B cell (primary cell): ENCODE results near the gene TNPO3. TPM values are rescaled to one million over a fixed set of nuclear protein-coding genes. Genes with fewer than 3 reads are reported as not detected.

Source experiments
- ATAC-seq: fragments of 200-7000 bp; cut with Tn5 transposase; one replicate; pipeline ENCODE4 v1.10.0; 2021; ENCODE audit warnings: low read depth, mild to moderate bottlenecking, moderate number of reproducible peaks, moderate library complexity
- CTCF ChIA-PET: fragments of 350-600 bp; sonication (Branson Sonifier 250); formaldehyde crosslinking; loops from one replicate; lab custom pipeline; 2021; ENCODE audit warnings: antibody characterized with exemption, inconsistent platforms; lab: Charles Lee
- POLR2A ChIA-PET: fragments of 350-600 bp; sonication (Branson Sonifier 250); formaldehyde crosslinking; loops from one replicate; lab custom pipeline; 2021; ENCODE audit warnings: antibody characterized with exemption; lab: Charles Lee
- DNase-seq: peaks from one replicate; pipeline ENCODE4 v3.0.0; 2013
- H2AFZ ChIP-seq: 2 replicates; pipeline ENCODE4 v1.6.1; 2012; ENCODE audit warnings: mild to moderate bottlenecking, low read depth, low read length; ENCODE audit not compliant: insufficient read depth, poor library complexity, severe bottlenecking
- H3K27ac ChIP-seq, 2 donors: 1 replicate in 1 of 2; 2 replicates in 1 of 2; pipeline ENCODE4 v1.5.1; 2012 to 2013; ENCODE audit warnings: low read length in 2 of 2, mild to moderate bottlenecking in 2 of 2, moderate library complexity in 1 of 2
- H3K27me3 ChIP-seq, 4 experiments: fragments of 200-600 bp in 1 of 4; sonication (generic) in 1 of 4; replicated peaks in 1 of 4; 1 replicate in 2 of 4; 2 replicates in 2 of 4; pipeline versions ENCODE4 v1.6.1 to v1.7.0; 2013 to 2016; ENCODE audit warnings: low read length in 3 of 4, mild to moderate bottlenecking in 2 of 4, mixed read lengths in 1 of 4, moderate library complexity in 1 of 4; ENCODE audit not compliant: insufficient read depth in 4 of 4, control insufficient read depth in 3 of 4; ENCODE audit errors: control extremely low read depth in 1 of 4
- H3K36me3 ChIP-seq, 2 experiments: replicated peaks in 1 of 2; 1 replicate in 1 of 2; 2 replicates in 1 of 2; pipeline versions ENCODE4 v1.6.1 to v1.7.1; 2013; ENCODE audit warnings: low read length in 1 of 2; ENCODE audit not compliant: insufficient read depth in 2 of 2, control insufficient read depth in 1 of 2; ENCODE audit errors: control extremely low read depth in 1 of 2, extremely low read depth in 1 of 2
- H3K4me1 ChIP-seq, 2 donors: fragments of 200-600 bp in 1 of 2; sonication (generic) in 1 of 2; 1 replicate in 1 of 2; 2 replicates in 1 of 2; pipeline versions ENCODE4 v1.5.1 to v1.6.1; 2013 to 2017; ENCODE audit warnings: low read length in 2 of 2; ENCODE audit not compliant: control insufficient read depth in 2 of 2, insufficient read depth in 2 of 2
- H3K4me2 ChIP-seq: replicated peaks from 2 replicates; pipeline ENCODE3; 2012; ENCODE audit warnings: mild to moderate bottlenecking, low read depth, low read length; ENCODE audit not compliant: poor library complexity, severe bottlenecking
- H3K4me3 ChIP-seq, 5 experiments: fragments of 200-600 bp in 1 of 5; sonication (generic) in 1 of 5; 1 replicate in 3 of 5; 2 replicates in 2 of 5; pipeline versions ENCODE4 v1.5.1 to v1.7.0; 2011 to 2016; ENCODE audit warnings: low read length in 4 of 5, mild to moderate bottlenecking in 4 of 5, low read depth in 2 of 5, control low read depth in 1 of 5, moderate library complexity in 1 of 5; ENCODE audit not compliant: insufficient read depth in 1 of 5; ENCODE audit errors: control extremely low read depth in 1 of 5, extremely low read depth in 1 of 5
- H3K79me2 ChIP-seq: fragments of 200-600 bp; sonication (generic); one replicate; pipeline ENCODE4 v1.6.0; 2016; ENCODE audit warnings: low read length; ENCODE audit not compliant: control insufficient read depth, insufficient read depth
- H3K9ac ChIP-seq: fragments of 200-600 bp; sonication (generic); 2 replicates; pipeline ENCODE4 v1.6.1; 2017; ENCODE audit warnings: mild to moderate bottlenecking, low read length, moderate library complexity
- H3K9me3 ChIP-seq, 3 donors: one replicate each; pipeline versions ENCODE4 v1.6.1 to v1.7.1; 2013; ENCODE audit warnings: low read length in 2 of 3; ENCODE audit not compliant: control insufficient read depth in 2 of 3, insufficient read depth in 1 of 3; ENCODE audit errors: control extremely low read depth in 1 of 3
- H4K20me1 ChIP-seq: 2 replicates; pipeline ENCODE4 v1.6.0; 2012; ENCODE audit warnings: mild to moderate bottlenecking, low read length; ENCODE audit not compliant: insufficient read depth, control insufficient read depth, poor library complexity, severe bottlenecking
- H3K27ac Mint-ChIP-seq: one replicate; pipeline ENCODE4 v1.8.0; 2021; ENCODE audit warnings: mixed read lengths
- H3K27me3 Mint-ChIP-seq: one replicate; pipeline ENCODE4 v1.8.0; 2021; ENCODE audit warnings: mixed read lengths
- H3K4me1 Mint-ChIP-seq: one replicate; pipeline ENCODE4 v1.8.0; 2021; ENCODE audit warnings: mixed read lengths
- H3K4me3 Mint-ChIP-seq: one replicate; pipeline ENCODE4 v1.8.0; 2021; ENCODE audit warnings: mixed read lengths
- H3K9me3 Mint-ChIP-seq: one replicate; pipeline ENCODE4 v1.8.0; 2022; ENCODE audit warnings: mixed read lengths; ENCODE audit not compliant: insufficient read depth
- EZH2 ChIP-seq: IDR thresholded peaks from 2 replicates; pipeline ENCODE4 v1.6.1; 2012; ENCODE audit warnings: borderline replicate concordance, low read depth, mild to moderate bottlenecking, moderate library complexity, low read length; ENCODE audit not compliant: insufficient read depth, poor library complexity, severe bottlenecking
- WGBS: methylation state at CpG from one replicate; pipeline ENCODE4 v1.1.5; 2013; ENCODE audit warnings: missing lambda C conversion rate; ENCODE audit not compliant: insufficient coverage; 5-methylcytosine and 5-hydroxymethylcytosine counted together
- intact Hi-C: fragments of 100-400 bp; cut with micrococcal nuclease; formaldehyde crosslinking; loops from one replicate; pipeline ENCODE4 v1.10.0; 2022
- polyA plus RNA-seq: library from polyadenylated mRNA; depleted of rRNA; stranded (reverse); fragments of >200 nt; gene quantifications from 2 replicates; pipeline ENCODE4 v1.2.3, GENCODE V29; 2012
- total RNA-seq, 2 donors: library from RNA; stranded (reverse); fragments of 120-200 nt in 1 of 2; gene quantifications; 1 replicate in 1 of 2; 2 replicates in 1 of 2; pipeline versions ENCODE4 v1.2.3 to v1.2.4, GENCODE V29; 2013 to 2022
- TF ChIP-seq, protein P1 (sequence below): fragments of 200-600 bp; IDR thresholded peaks from one replicate; pipeline ENCODE4 v1.8.0; 2022; ENCODE audit warnings: antibody characterized with exemption, mild to moderate bottlenecking

The TNPO3 gene
- total and polyA plus RNA-seq, 2 donors (not counting 1 experiment from before 2014, with no cell fraction given) = 19.0 to 48.3 TPM

DNA sequence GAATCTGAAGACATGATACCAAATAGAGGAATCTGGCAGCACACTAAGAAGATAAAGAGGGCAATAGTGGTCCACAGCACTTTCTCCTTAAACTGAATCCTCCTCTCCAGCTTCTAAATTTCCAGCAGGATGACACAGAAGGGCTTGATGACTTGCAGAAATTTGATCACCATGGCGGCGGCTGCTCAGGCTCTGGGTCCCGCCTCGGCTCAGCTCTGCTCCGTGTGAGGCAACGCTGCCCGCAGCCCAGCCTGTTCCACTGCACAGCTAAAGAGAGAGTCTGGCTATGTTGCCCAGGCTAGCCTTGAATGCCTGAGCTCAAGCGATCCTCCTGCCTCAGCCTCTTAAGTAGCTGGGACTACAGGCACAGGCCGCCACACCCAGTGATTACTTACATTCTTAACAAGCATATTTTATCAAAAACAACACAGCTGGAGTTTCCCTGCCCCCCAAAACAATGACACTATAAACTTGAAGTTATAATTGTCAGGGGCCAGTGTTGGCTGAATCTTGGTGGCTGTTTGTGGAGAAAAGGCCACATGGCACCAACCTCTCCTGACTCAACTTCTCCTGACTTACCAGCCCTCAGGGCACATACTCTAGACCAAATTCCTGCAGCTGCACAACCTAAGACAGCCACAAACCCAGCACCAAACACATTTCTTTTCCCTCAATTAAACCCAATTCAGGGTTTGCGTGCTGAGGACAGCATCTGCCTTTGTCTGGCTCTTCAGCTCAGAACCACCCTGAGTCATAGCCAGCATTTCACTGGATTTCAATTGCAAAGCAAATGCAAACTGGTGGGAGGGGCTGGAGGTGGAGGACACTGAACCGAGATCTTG is 11.6 kb upstream of the TNPO3 start:
- Histone ChIP-seq H3K79me2 (no peaks in the 10 kb centered on the region), H2AFZ (no peak overlapping the region), H3K27ac (no peak overlapping the region), H3K4me1 (no peaks in the 10 kb centered on the region), H4K20me1 (no peaks in the 10 kb centered on the region), H3K27me3 (peaks cover 0 to 6% (median 1%) of the 10 kb centered on the region in 4 experiments), H3K9me3 (peaks cover 0 to 8% (median 3%) of the 10 kb centered on the region in 3 donors), H3K36me3 (no peaks in the 10 kb centered on the region), H3K9ac (no peak overlapping the region), H3K4me3 (no peak overlapping the region), H3K4me2 (no peak overlapping the region)
- ChIA-PET POLR2A (no interaction called here), CTCF (interaction anchor here (0.6 to 1.0 kb wide), 2 partner anchors 25 to 997 kb away, joined by 3 read pairs; no protein-coding TSS in a partner anchor)
- no peak overlapping the region for H3K27ac Mint-ChIP-seq
- H3K4me3 Mint-ChIP-seq = no peak overlapping the region
- intact Hi-C loops = loop anchor here (2.0 kb wide), 1 partner anchor 16 kb away; no protein-coding TSS in a partner anchor
- no peaks in the 10 kb centered on the region for H3K9me3 Mint-ChIP-seq
- no peak for TF ChIP-seq EZH2
- TF ChIP-seq, protein P1, sequence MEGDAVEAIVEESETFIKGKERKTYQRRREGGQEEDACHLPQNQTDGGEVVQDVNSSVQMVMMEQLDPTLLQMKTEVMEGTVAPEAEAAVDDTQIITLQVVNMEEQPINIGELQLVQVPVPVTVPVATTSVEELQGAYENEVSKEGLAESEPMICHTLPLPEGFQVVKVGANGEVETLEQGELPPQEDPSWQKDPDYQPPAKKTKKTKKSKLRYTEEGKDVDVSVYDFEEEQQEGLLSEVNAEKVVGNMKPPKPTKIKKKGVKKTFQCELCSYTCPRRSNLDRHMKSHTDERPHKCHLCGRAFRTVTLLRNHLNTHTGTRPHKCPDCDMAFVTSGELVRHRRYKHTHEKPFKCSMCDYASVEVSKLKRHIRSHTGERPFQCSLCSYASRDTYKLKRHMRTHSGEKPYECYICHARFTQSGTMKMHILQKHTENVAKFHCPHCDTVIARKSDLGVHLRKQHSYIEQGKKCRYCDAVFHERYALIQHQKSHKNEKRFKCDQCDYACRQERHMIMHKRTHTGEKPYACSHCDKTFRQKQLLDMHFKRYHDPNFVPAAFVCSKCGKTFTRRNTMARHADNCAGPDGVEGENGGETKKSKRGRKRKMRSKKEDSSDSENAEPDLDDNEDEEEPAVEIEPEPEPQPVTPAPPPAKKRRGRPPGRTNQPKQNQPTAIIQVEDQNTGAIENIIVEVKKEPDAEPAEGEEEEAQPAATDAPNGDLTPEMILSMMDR = no peak
- peaks cover 2% of the 10 kb centered on the region for H3K27me3 Mint-ChIP-seq
- DNase-seq (no peak), ATAC-seq (no peak)
- 98% methylated on average over 8 of the region's 11 CpGs for WGBS
- H3K4me1 Mint-ChIP-seq = peaks cover 3% of the 10 kb centered on the region
